ENCODE measurements around the gene SDK1. TPM values are rescaled to one million over a fixed set of nuclear protein-coding genes. Genes with fewer than 3 reads are reported as not detected.

The SDK1 gene
- total and polyA plus RNA-seq, 2 donors (not counting 3 experiments of a cell fraction or from before 2014, with no cell fraction given), result 1.6 to 3.9 TPM

- BruUV-seq (replicated peaks), result no TSS peak
- no peaks in the 10 kb centered on the region for H3K27me3 ChIP-seq (ENCODE audit: control insufficient read depth in 2 of 2, insufficient read depth in 2 of 2, low read length in 2 of 2)
- no peaks in the 10 kb centered on the region for H3K79me2 ChIP-seq (ENCODE audit: control insufficient read depth, insufficient read depth, low read length)
- H3K4me1 ChIP-seq (ENCODE audit: control insufficient read depth, extremely low read depth, insufficient read depth, low read length), result no peaks in the 10 kb centered on the region
- no peak overlapping the region for H3K27ac ChIP-seq (ENCODE audit: insufficient read depth, low read depth, low read length)
- H3K9ac ChIP-seq (replicated peaks; ENCODE audit: extremely low read depth, insufficient read depth, low read length), result no peak overlapping the region
- DNase-seq (ENCODE audit: low read depth, low spot score) (no peak), FAIRE-seq (no peak)
- H3K9me1 ChIP-seq (replicated peaks; ENCODE audit: control insufficient read depth, extremely low read depth, insufficient read depth, low read length), result no peaks in the 10 kb centered on the region
- H3K4me2 ChIP-seq (ENCODE audit: insufficient read depth, low read length), result no peak overlapping the region
- ChIA-PET POLR2A (no interaction called here), CTCF (no interaction called here)
- H3K36me3 ChIP-seq (ENCODE audit: control insufficient read depth in 2 of 2, extremely low read depth in 1 of 2, insufficient read depth in 2 of 2, low read length in 2 of 2), result no peaks in the 10 kb centered on the region
- no peak for TF ChIP-seq FOS (IDR thresholded peaks at IDR 0.05; ENCODE audit: borderline replicate concordance, insufficient read depth, low read length)
- no peak for TF ChIP-seq JUN (IDR thresholded peaks at IDR 0.05; ENCODE audit: borderline replicate concordance, insufficient read depth, insufficient read length, low read depth)
- TF ChIP-seq EZH2 (IDR thresholded peaks at IDR 0.05; ENCODE audit: borderline replicate concordance, low read depth, low read length, severe bottlenecking), result no peak
- no peak for TF ChIP-seq MAX (IDR thresholded peaks at IDR 0.05; ENCODE audit: insufficient read depth, insufficient read length)
- H4K20me1 ChIP-seq (replicated peaks; ENCODE audit: control insufficient read depth, extremely low read depth, insufficient read depth, low read length), result no peaks in the 10 kb centered on the region
- no peak overlapping the region for H3K4me3 ChIP-seq (replicated peaks in 1 of 3; ENCODE audit: insufficient read depth in 1 of 3, low read depth in 1 of 3, low read length in 3 of 3)
- H3K9me3 ChIP-seq (replicated peaks; ENCODE audit: control insufficient read depth, insufficient read depth, low read length), result no peaks in the 10 kb centered on the region
- H2AFZ ChIP-seq (ENCODE audit: low read depth, low read length), result no peak overlapping the region
- dilution Hi-C loops (cut with MboI; ENCODE audit: extremely low pct_ligation_motif_present, low sequenced_read_pairs) (no loop called here), intact Hi-C loops (cut with micrococcal nuclease) (no loop called here)
Measured at GRCh38 chr7:3636131-3636860, 335.2 kb downstream of the SDK1 start.

- Histone ChIP-seq H3K4me3 (replicated peaks in 1 of 3; ENCODE audit: insufficient read depth in 1 of 3, low read depth in 1 of 3, low read length in 3 of 3) (no peak overlapping the region), H4K20me1 (replicated peaks; ENCODE audit: control insufficient read depth, extremely low read depth, insufficient read depth, low read length) (no peaks in the 10 kb centered on the region), H2AFZ (ENCODE audit: low read depth, low read length) (no peak overlapping the region), H3K9me3 (replicated peaks; ENCODE audit: control insufficient read depth, insufficient read depth, low read length) (no peaks in the 10 kb centered on the region), H3K79me2 (ENCODE audit: control insufficient read depth, insufficient read depth, low read length) (no peaks in the 10 kb centered on the region), H3K4me1 (ENCODE audit: control insufficient read depth, extremely low read depth, insufficient read depth, low read length) (no peaks in the 10 kb centered on the region), H3K27ac (ENCODE audit: insufficient read depth, low read depth, low read length) (no peak overlapping the region), H3K9me1 (replicated peaks; ENCODE audit: control insufficient read depth, extremely low read depth, insufficient read depth, low read length) (no peaks in the 10 kb centered on the region), H3K36me3 (ENCODE audit: control insufficient read depth in 2 of 2, extremely low read depth in 1 of 2, insufficient read depth in 2 of 2, low read length in 2 of 2) (no peaks in the 10 kb centered on the region), H3K4me2 (ENCODE audit: insufficient read depth, low read length) (no peak overlapping the region), H3K9ac (replicated peaks; ENCODE audit: extremely low read depth, insufficient read depth, low read length) (no peak overlapping the region), H3K27me3 (ENCODE audit: control insufficient read depth in 2 of 2, insufficient read depth in 2 of 2, low read length in 2 of 2) (no peaks in the 10 kb centered on the region)
- no peak for TF ChIP-seq FOS (IDR thresholded peaks at IDR 0.05; ENCODE audit: borderline replicate concordance, insufficient read depth, low read length)
- no peak for TF ChIP-seq GATA2 (IDR thresholded peaks at IDR 0.05; ENCODE audit: insufficient read depth, insufficient read length, low read depth, low read length)
- no peak for TF ChIP-seq JUN (IDR thresholded peaks at IDR 0.05; ENCODE audit: borderline replicate concordance, insufficient read depth, insufficient read length, low read depth)
- TF ChIP-seq CTCF (IDR thresholded peaks at IDR 0.05; ENCODE audit: extremely low read depth in 1 of 2, insufficient read depth in 1 of 2, low read depth in 1 of 2, low read length in 2 of 2), result no peak
- TF ChIP-seq MAX (IDR thresholded peaks at IDR 0.05; ENCODE audit: insufficient read depth, insufficient read length), result no peak
- no peak for TF ChIP-seq POLR2A (IDR thresholded peaks at IDR 0.05; ENCODE audit: low read depth, low read length)
- TF ChIP-seq MYC (IDR thresholded peaks at IDR 0.05; ENCODE audit: low read depth, low read length), result no peak
- no peak for TF ChIP-seq POLR2AphosphoS5 (IDR thresholded peaks at IDR 0.05; ENCODE audit: insufficient read depth, low read depth, low read length)
- no peak for TF ChIP-seq EZH2 (IDR thresholded peaks at IDR 0.05; ENCODE audit: borderline replicate concordance, low read depth, low read length, severe bottlenecking)
- FAIRE-seq (no peak), DNase-seq (ENCODE audit: low read depth, low spot score) (no peak)
- dilution Hi-C loops (cut with MboI; ENCODE audit: extremely low pct_ligation_motif_present, low sequenced_read_pairs) (no loop called here), intact Hi-C loops (cut with micrococcal nuclease) (no loop called here)
- ChIA-PET CTCF (no interaction called here), POLR2A (no interaction called here)
- no TSS peak for BruUV-seq (replicated peaks)
Measured at GRCh38 chr7:3639253-3639652, 338.2 kb downstream of the SDK1 start.

Data from endothelial cell of umbilical vein (primary cell).